Neural cell (in vitro differentiated cells): Measurements from ENCODE around the gene MAB21L4. TPM values are rescaled to one million over a fixed set of nuclear protein-coding genes. Genes with fewer than 3 reads are reported as not detected.

Experiments
- H2AFZ ChIP-seq: fragments of 200-600, 300-800 bp; sonication (generic), shearing (Covaris generic); 2 replicates; pipeline ENCODE4 v1.6.0; 2014; ENCODE audit warnings: low read depth, mild to moderate bottlenecking, antibody characterized with exemption, low read length, moderate library complexity
- H3F3A ChIP-seq: fragments of 200-600 bp; shearing (Covaris generic); 2 replicates; pipeline ENCODE4 v1.6.1; 2016; ENCODE audit warnings: mild to moderate bottlenecking, moderate library complexity, mixed read lengths, antibody characterized with exemption, low read length; ENCODE audit not compliant: insufficient read depth, poor library complexity, severe bottlenecking
- H3K27ac ChIP-seq: fragments of 200-600, 300-800 bp; sonication (generic), shearing (Covaris generic); 2 replicates; pipeline ENCODE4 v1.5.1; 2014; ENCODE audit warnings: mild to moderate bottlenecking, low read length, moderate library complexity
- H3K27me3 ChIP-seq: fragments of 300-800, 200-600 bp; sonication (generic), shearing (Covaris generic); 2 replicates; pipeline ENCODE4 v1.6.0; 2014; ENCODE audit warnings: mild to moderate bottlenecking, low read depth, low read length, moderate library complexity; ENCODE audit not compliant: insufficient read depth
- H3K36me3 ChIP-seq: fragments of 300-800, 200-600 bp; sonication (generic), shearing (Covaris generic); 2 replicates; pipeline ENCODE4 v1.5.1; 2014; ENCODE audit warnings: mild to moderate bottlenecking, antibody characterized with exemption, low read length, moderate library complexity; ENCODE audit not compliant: insufficient read depth
- H3K4me2 ChIP-seq: fragments of 300-800, 200-600 bp; sonication (generic), shearing (Covaris generic); 2 replicates; pipeline ENCODE4 v1.6.0; 2014; ENCODE audit warnings: mild to moderate bottlenecking, low read length
- H3K4me3 ChIP-seq: fragments of 300-800, 200-600 bp; sonication (generic), shearing (Covaris generic); 2 replicates; pipeline ENCODE4 v1.5.1; 2014; ENCODE audit warnings: mild to moderate bottlenecking, low read length, moderate library complexity
- H3K79me2 ChIP-seq: fragments of 200-600 bp; shearing (Covaris generic); replicated peaks from 2 replicates; pipeline ENCODE4 v1.6.0; 2014; ENCODE audit warnings: mild to moderate bottlenecking, low read length, moderate library complexity; ENCODE audit not compliant: insufficient read depth
- H3K9ac ChIP-seq: fragments of 300-800, 200-600 bp; sonication (generic), shearing (Covaris generic); 2 replicates; pipeline ENCODE4 v1.6.1; 2016; ENCODE audit warnings: mild to moderate bottlenecking, low read length, mixed read lengths
- H3K9me2 ChIP-seq: fragments of 200-600 bp; shearing (Covaris generic); 2 replicates; pipeline ENCODE4 v1.6.1; 2016; ENCODE audit warnings: mild to moderate bottlenecking, low read length, mixed read lengths; ENCODE audit not compliant: insufficient read depth
- H3K9me3 ChIP-seq: fragments of 200-600, 300-800 bp; sonication (generic), shearing (Covaris generic); 2 replicates; pipeline ENCODE4 v1.6.1; 2016; ENCODE audit warnings: mild to moderate bottlenecking, mixed run types, low read length, moderate library complexity, mixed read lengths
- H4K20me1 ChIP-seq: fragments of 200-600 bp; shearing (Covaris generic); 2 replicates; pipeline ENCODE4 v1.6.1; 2016; ENCODE audit warnings: mild to moderate bottlenecking, mixed run types; ENCODE audit not compliant: insufficient read depth
- CTCF ChIP-seq: fragments of 450-650 bp; IDR thresholded peaks from 2 replicates; pipeline ENCODE4 v1.5.1; 2014; ENCODE audit warnings: antibody characterized with exemption, mild to moderate bottlenecking, moderate library complexity; ENCODE audit not compliant: poor library complexity, severe bottlenecking
- EP300 ChIP-seq: fragments of 450-650 bp; conservative IDR thresholded peaks from 2 replicates; pipeline ENCODE4 v1.6.1; 2014; ENCODE audit warnings: antibody characterized with exemption, mild to moderate bottlenecking, moderate library complexity; ENCODE audit not compliant: poor library complexity, severe bottlenecking
- EZH2 ChIP-seq: fragments of 200-600, 300-800 bp; shearing (Covaris generic), sonication (generic); IDR thresholded peaks from 2 replicates; pipeline ENCODE4 v1.6.1; 2014; ENCODE audit warnings: antibody characterized with exemption, low read length, borderline replicate concordance, mild to moderate bottlenecking; ENCODE audit not compliant: insufficient read depth, poor library complexity, severe bottlenecking
- MXI1 ChIP-seq: fragments of 450-650 bp; conservative IDR thresholded peaks from 2 replicates; pipeline ENCODE4 v1.6.1; 2014; ENCODE audit warnings: antibody characterized with exemption, mild to moderate bottlenecking; ENCODE audit not compliant: poor library complexity, severe bottlenecking
- POLR2AphosphoS5 ChIP-seq: IDR thresholded peaks from 2 replicates; pipeline ENCODE4 v1.6.1; 2012
- RAD21 ChIP-seq: fragments of 450-650 bp; conservative IDR thresholded peaks from 2 replicates; pipeline ENCODE4 v1.6.1; 2014; ENCODE audit warnings: antibody characterized with exemption, mild to moderate bottlenecking, moderate library complexity
- REST ChIP-seq: IDR thresholded peaks from 2 replicates; pipeline ENCODE4 v1.6.1; 2012; ENCODE audit warnings: borderline replicate concordance
- SMC3 ChIP-seq: fragments of 450-650 bp; conservative IDR thresholded peaks from 2 replicates; pipeline ENCODE4 v1.6.1; 2014; ENCODE audit warnings: antibody characterized with exemption, mild to moderate bottlenecking, moderate library complexity; ENCODE audit not compliant: poor library complexity
- TAF1 ChIP-seq: IDR thresholded peaks from 2 replicates; pipeline ENCODE4 v1.6.1; 2012; ENCODE audit warnings: low read depth
- polyA plus RNA-seq: library from polyadenylated mRNA; depleted of rRNA; stranded (reverse); fragments of >200 nt; gene quantifications from 2 replicates; pipeline ENCODE4 v1.2.3, GENCODE V29; 2014

Gene MAB21L4
- polyA plus RNA-seq, 1 donor from 2014 or later = not detected

- H3K9me3 ChIP-seq = no peaks in the 10 kb centered on the region
- no peaks in the 10 kb centered on the region for H3K79me2 ChIP-seq
- TF ChIP-seq EZH2 (no peak), SMC3 (no peak), RAD21 (no peak), POLR2AphosphoS5 (no peak), EP300 (no peak), CTCF (no peak), MXI1 (no peak)
- H3K36me3 ChIP-seq = no peaks in the 10 kb centered on the region
- H3K27me3 ChIP-seq = no peaks in the 10 kb centered on the region
- H3K9ac ChIP-seq = no peak overlapping the region
- no peaks in the 10 kb centered on the region for H4K20me1 ChIP-seq
- H2AFZ ChIP-seq = no peak overlapping the region
- no peak overlapping the region for H3K4me2 ChIP-seq
- H3K27ac ChIP-seq = no peak overlapping the region
- H3K9me2 ChIP-seq = no peaks in the 10 kb centered on the region
- H3F3A ChIP-seq = no peaks in the 10 kb centered on the region
- no peak overlapping the region for H3K4me3 ChIP-seq
These were observed 46.9 kb downstream of the MAB21L4 start for GRCh38 chr2:240848900-240849680.

- no peaks in the 10 kb centered on the region for H3K36me3 ChIP-seq
- H3K27ac ChIP-seq = no peak overlapping the region
These were observed 48.1 kb downstream of the MAB21L4 start for GRCh38 chr2:240847817-240848216.

More at GRCh38 chr2:240847817-240848216, 48.1 kb downstream of the MAB21L4 start:
- no peaks in the 10 kb centered on the region for H3K79me2 ChIP-seq
- TF ChIP-seq EP300 = no peak
- no peak for TF ChIP-seq REST
- TF ChIP-seq EZH2 = no peak
- no peak for TF ChIP-seq POLR2AphosphoS5
- TF ChIP-seq SMC3 = no peak
- TF ChIP-seq CTCF = no peak
- TF ChIP-seq RAD21 = no peak
- TF ChIP-seq TAF1 = no peak
- no peak for TF ChIP-seq MXI1
- H3K9me3 ChIP-seq = no peaks in the 10 kb centered on the region
- no peak overlapping the region for H3K9ac ChIP-seq
- H3K4me3 ChIP-seq = no peak overlapping the region
- H4K20me1 ChIP-seq = no peaks in the 10 kb centered on the region
- H3K27me3 ChIP-seq = no peaks in the 10 kb centered on the region
- no peak overlapping the region for H3K4me2 ChIP-seq
- no peaks in the 10 kb centered on the region for H3F3A ChIP-seq
- no peaks in the 10 kb centered on the region for H3K9me2 ChIP-seq
- H2AFZ ChIP-seq = no peak overlapping the region
